H9 (cell line): ENCODE data around the gene KRT9. TPM values are rescaled to one million over a fixed set of nuclear protein-coding genes. Genes with fewer than 3 reads are reported as not detected.

ENCODE experiments used
- DNase-seq: peaks from one replicate; pipeline ENCODE4 v3.0.0-alpha.2; 2017
- H2AFZ ChIP-seq: one replicate; pipeline ENCODE4 v1.6.1; 2013; ENCODE audit warnings: mild to moderate bottlenecking, low read length, control low read depth, moderate library complexity
- H2AK5ac ChIP-seq: 2 replicates; pipeline ENCODE4 v1.6.1; 2013; ENCODE audit warnings: low read length, control low read depth, mixed read lengths; ENCODE audit not compliant: insufficient read length
- H2BK120ac ChIP-seq: one replicate; pipeline ENCODE4 v1.6.1; 2013; ENCODE audit warnings: low read depth, mild to moderate bottlenecking, low read length, control low read depth, inconsistent platforms; ENCODE audit not compliant: poor library complexity, severe bottlenecking
- H2BK12ac ChIP-seq: 2 replicates; pipeline ENCODE4 v1.6.1; 2013; ENCODE audit warnings: low read length, control low read depth, mixed read lengths, low read depth; ENCODE audit not compliant: insufficient read length
- H2BK15ac ChIP-seq: 2 replicates; pipeline ENCODE4 v1.6.1; 2013; ENCODE audit warnings: low read depth, low read length, control low read depth
- H2BK20ac ChIP-seq: one replicate; pipeline ENCODE4 v1.6.1; 2013; ENCODE audit warnings: low read depth, mild to moderate bottlenecking, low read length, control low read depth, inconsistent platforms; ENCODE audit not compliant: poor library complexity, severe bottlenecking
- H2BK5ac ChIP-seq: 2 replicates; pipeline ENCODE4 v1.6.1; 2013; ENCODE audit warnings: low read length, control low read depth, mixed read lengths; ENCODE audit not compliant: insufficient read length
- H3K14ac ChIP-seq: 2 replicates; pipeline ENCODE4 v1.6.1; 2013; ENCODE audit warnings: low read length, control low read depth; ENCODE audit not compliant: insufficient read depth
- H3K18ac ChIP-seq: 2 replicates; pipeline ENCODE4 v1.6.1; 2013; ENCODE audit warnings: low read depth, mild to moderate bottlenecking, mixed read lengths, low read length, control low read depth; ENCODE audit not compliant: insufficient read length
- H3K23ac ChIP-seq: 2 replicates; pipeline ENCODE4 v1.6.1; 2013; ENCODE audit warnings: low read length, control low read depth, mixed read lengths, low read depth; ENCODE audit not compliant: insufficient read length
- H3K23me2 ChIP-seq: 2 replicates; pipeline ENCODE4 v1.6.1; 2013; ENCODE audit warnings: low read depth, mild to moderate bottlenecking, mixed read lengths, low read length, control low read depth; ENCODE audit not compliant: insufficient read length, poor library complexity, severe bottlenecking
- H3K27ac ChIP-seq: 2 replicates; pipeline ENCODE4 v1.5.1; 2013; ENCODE audit warnings: low read length, control low read depth, mixed read lengths, low read depth; ENCODE audit not compliant: insufficient read length
- H3K27me3 ChIP-seq: 2 replicates; pipeline ENCODE4 v1.6.1; 2013; ENCODE audit warnings: low read length, control low read depth, inconsistent platforms; ENCODE audit not compliant: insufficient read depth
- H3K4ac ChIP-seq: 2 replicates; pipeline ENCODE4 v1.6.1; 2013; ENCODE audit warnings: low read depth, mild to moderate bottlenecking, control low read depth, inconsistent platforms, low read length, moderate library complexity
- H3K4me1 ChIP-seq: 2 replicates; pipeline ENCODE4 v1.6.1; 2013; ENCODE audit warnings: low read length, control low read depth, inconsistent platforms; ENCODE audit not compliant: insufficient read depth
- H3K4me2 ChIP-seq: 2 replicates; pipeline ENCODE4 v1.6.1; 2013; ENCODE audit warnings: low read length, control low read depth, mixed read lengths; ENCODE audit not compliant: insufficient read length, insufficient read depth
- H3K56ac ChIP-seq: 2 replicates; pipeline ENCODE4 v1.6.1; 2013; ENCODE audit warnings: low read depth, mild to moderate bottlenecking, mixed read lengths, low read length, control low read depth; ENCODE audit not compliant: insufficient read length
- H3K79me1 ChIP-seq: 2 replicates; pipeline ENCODE4 v1.6.1; 2013; ENCODE audit warnings: low read depth, mild to moderate bottlenecking, moderate library complexity, low read length, control low read depth, inconsistent platforms; ENCODE audit not compliant: insufficient read depth, poor library complexity, severe bottlenecking
- H3K79me2 ChIP-seq: 2 replicates; pipeline ENCODE4 v1.6.1; 2013; ENCODE audit warnings: low read length, control low read depth, inconsistent platforms; ENCODE audit not compliant: insufficient read depth
- H3K9ac ChIP-seq: 2 replicates; pipeline ENCODE4 v1.6.1; 2013; ENCODE audit warnings: low read length, control low read depth, mixed read lengths; ENCODE audit not compliant: insufficient read length; ENCODE audit errors: extremely low read depth
- H3K9me3 ChIP-seq: one replicate; pipeline ENCODE4 v1.6.1; 2013; ENCODE audit warnings: low read depth, low read length, inconsistent platforms; ENCODE audit not compliant: control insufficient read depth
- H3T11ph ChIP-seq: one replicate; pipeline ENCODE4 v1.6.1; 2013; ENCODE audit warnings: mild to moderate bottlenecking, low read length, control low read depth, inconsistent platforms
- H4K20me1 ChIP-seq: one replicate; pipeline ENCODE4 v1.6.1; 2013; ENCODE audit not compliant: control insufficient read depth, insufficient read length, insufficient read depth
- H4K5ac ChIP-seq: 2 replicates; pipeline ENCODE4 v1.6.1; 2013; ENCODE audit warnings: low read depth, mild to moderate bottlenecking, mixed read lengths, low read length, control low read depth; ENCODE audit not compliant: insufficient read length
- H4K8ac ChIP-seq: replicated peaks from 2 replicates; pipeline ENCODE4 v1.6.1; 2013; ENCODE audit warnings: low read length, control low read depth, mixed read lengths, low read depth; ENCODE audit not compliant: insufficient read length
- H4K91ac ChIP-seq: 2 replicates; pipeline ENCODE4 v1.6.1; 2013; ENCODE audit warnings: low read depth, mild to moderate bottlenecking, moderate library complexity, mixed read lengths, low read length, control low read depth; ENCODE audit not compliant: insufficient read length
- H3K27ac Mint-ChIP-seq, 3 experiments: 2 replicates in 2 of 3; 3 replicates in 1 of 3; pipeline ENCODE4 v1.8.0; 2020 to 2021; ENCODE audit warnings: mixed read lengths in 3 of 3, mild to moderate bottlenecking in 1 of 3, moderate library complexity in 1 of 3
- H3K27me3 Mint-ChIP-seq: 2 replicates; pipeline ENCODE4 v1.8.0; 2021; ENCODE audit warnings: low read depth, mild to moderate bottlenecking, moderate library complexity, mixed read lengths
- H3K36me3 Mint-ChIP-seq, 3 experiments: 2 replicates in 2 of 3; 3 replicates in 1 of 3; pipeline ENCODE4 v1.8.0; 2020 to 2021; ENCODE audit warnings: low read depth in 3 of 3, mixed read lengths in 3 of 3; ENCODE audit not compliant: insufficient read depth in 1 of 3
- H3K4me1 Mint-ChIP-seq, 2 experiments: 2 replicates each; pipeline ENCODE4 v1.8.0; 2020; ENCODE audit warnings: mixed read lengths in 2 of 2
- H3K4me3 Mint-ChIP-seq, 2 experiments: 2 replicates in 1 of 2; 3 replicates in 1 of 2; pipeline ENCODE4 v1.8.0; 2020 to 2021; ENCODE audit warnings: mild to moderate bottlenecking in 2 of 2, mixed read lengths in 2 of 2, moderate library complexity in 1 of 2
- H3K9me3 Mint-ChIP-seq, 2 experiments: 2 replicates in 1 of 2; 3 replicates in 1 of 2; pipeline ENCODE4 v1.8.0; 2020; ENCODE audit warnings: mild to moderate bottlenecking in 2 of 2, mixed read lengths in 2 of 2, moderate library complexity in 1 of 2
- WGBS: extraction: QIAGEN DNeasy Blood & Tissue Kit; methylation state at CpG from one replicate; pipeline ENCODE4 v1.1.7; 2013; ENCODE audit warnings: missing lambda C conversion rate, low lambda C conversion rate, mixed read lengths; ENCODE audit not compliant: insufficient read length; ENCODE audit errors: extremely low coverage; 5-methylcytosine and 5-hydroxymethylcytosine counted together
- total RNA-seq: library from RNA; stranded (reverse); gene quantifications from 2 replicates; pipeline ENCODE4 v1.2.1, GENCODE V29; 2021
- TF ChIP-seq, protein P1 (sequence below): fragments of 200-600 bp; sonication (generic); conservative IDR thresholded peaks from 3 replicates; pipeline ENCODE4 v1.8.0; 2021; ENCODE audit warnings: antibody characterized with exemption, mild to moderate bottlenecking

The KRT9 gene
- total RNA-seq, 1 experiment from 2014 or later = not detected

GRCh38 chr17:41581366-41582060, 9.7 kb upstream of the KRT9 start:
- no peak overlapping the region for H3K4me2 ChIP-seq
- no peak overlapping the region; the same call in 1 of the 2 replicates for H2BK15ac ChIP-seq
- H2BK12ac ChIP-seq = no peak overlapping the region
- H2BK5ac ChIP-seq = no peak overlapping the region
- no peak overlapping the region for H3K23ac ChIP-seq
- Mint-ChIP-seq H3K27ac (no peak overlapping the region), H3K4me3 (no peak overlapping the region), H3K9me3 (peaks cover 0 to 4% of the 10 kb centered on the region in 2 experiments; a peak in 1 of 5 replicates), H3K36me3 (no peaks in the 10 kb centered on the region; a peak in 1 of 7 replicates), H3K27me3 (peaks cover 29% of the 10 kb centered on the region), H3K4me1 (peaks cover 15 to 21% of the 10 kb centered on the region in 2 experiments)
- H4K20me1 ChIP-seq = no peaks in the 10 kb centered on the region
- H3T11ph ChIP-seq = no peak overlapping the region
- no peak overlapping the region for H3K18ac ChIP-seq
- no peaks in the 10 kb centered on the region for H3K9me3 ChIP-seq
- no peaks in the 10 kb centered on the region for H3K27me3 ChIP-seq
- WGBS = no CpG with 5 or more reads among the region's 4 CpGs
- H3K79me2 ChIP-seq = no peaks in the 10 kb centered on the region
- H2AK5ac ChIP-seq = no peak overlapping the region
- no peak overlapping the region for H4K8ac ChIP-seq
- H4K91ac ChIP-seq = no peak overlapping the region
- H2BK20ac ChIP-seq = no peak overlapping the region
- no peak overlapping the region for H3K27ac ChIP-seq
- no peak overlapping the region for H2BK120ac ChIP-seq
- no peak overlapping the region for H3K4ac ChIP-seq
- H3K79me1 ChIP-seq = no peaks in the 10 kb centered on the region
- H3K14ac ChIP-seq = no peak overlapping the region
- no peak overlapping the region for H4K5ac ChIP-seq
- no peak overlapping the region for H2AFZ ChIP-seq
- H3K56ac ChIP-seq = no peak overlapping the region
- H3K4me1 ChIP-seq = no peaks in the 10 kb centered on the region; the same call in 1 of the 2 replicates
- no peak for DNase-seq
- H3K23me2 ChIP-seq = no peaks in the 10 kb centered on the region
- TF ChIP-seq, protein P1, sequence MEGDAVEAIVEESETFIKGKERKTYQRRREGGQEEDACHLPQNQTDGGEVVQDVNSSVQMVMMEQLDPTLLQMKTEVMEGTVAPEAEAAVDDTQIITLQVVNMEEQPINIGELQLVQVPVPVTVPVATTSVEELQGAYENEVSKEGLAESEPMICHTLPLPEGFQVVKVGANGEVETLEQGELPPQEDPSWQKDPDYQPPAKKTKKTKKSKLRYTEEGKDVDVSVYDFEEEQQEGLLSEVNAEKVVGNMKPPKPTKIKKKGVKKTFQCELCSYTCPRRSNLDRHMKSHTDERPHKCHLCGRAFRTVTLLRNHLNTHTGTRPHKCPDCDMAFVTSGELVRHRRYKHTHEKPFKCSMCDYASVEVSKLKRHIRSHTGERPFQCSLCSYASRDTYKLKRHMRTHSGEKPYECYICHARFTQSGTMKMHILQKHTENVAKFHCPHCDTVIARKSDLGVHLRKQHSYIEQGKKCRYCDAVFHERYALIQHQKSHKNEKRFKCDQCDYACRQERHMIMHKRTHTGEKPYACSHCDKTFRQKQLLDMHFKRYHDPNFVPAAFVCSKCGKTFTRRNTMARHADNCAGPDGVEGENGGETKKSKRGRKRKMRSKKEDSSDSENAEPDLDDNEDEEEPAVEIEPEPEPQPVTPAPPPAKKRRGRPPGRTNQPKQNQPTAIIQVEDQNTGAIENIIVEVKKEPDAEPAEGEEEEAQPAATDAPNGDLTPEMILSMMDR = no peak
- H3K9ac ChIP-seq = no peak overlapping the region
